Duodenal mucosa (tissue), 2 donors: ENCODE data around the gene PLA2G4E.

Experiments used
- H3K27ac ChIP-seq: one replicate; pipeline ENCODE4 v1.7.0; 2013; ENCODE audit warnings: low read depth, low read length
- H3K27me3 ChIP-seq, 2 donors: one replicate each; pipeline ENCODE4 v1.7.0; 2013; ENCODE audit warnings: low read length in 2 of 2, control low read depth in 1 of 2; ENCODE audit not compliant: insufficient read depth in 2 of 2, control insufficient read depth in 1 of 2
- H3K36me3 ChIP-seq, 2 donors: one replicate each; pipeline ENCODE4 v1.7.0; 2013; ENCODE audit warnings: low read length in 2 of 2, control low read depth in 1 of 2; ENCODE audit not compliant: insufficient read depth in 2 of 2, control insufficient read depth in 1 of 2
- H3K4me1 ChIP-seq, 2 donors: one replicate each; pipeline ENCODE4 v1.7.0; 2013; ENCODE audit warnings: low read length in 2 of 2, control low read depth in 1 of 2; ENCODE audit not compliant: insufficient read depth in 2 of 2, control insufficient read depth in 1 of 2
- H3K4me3 ChIP-seq, 2 donors: one replicate each; pipeline ENCODE4 v1.7.0; 2013; ENCODE audit warnings: low read length in 2 of 2, low read depth in 1 of 2
- H3K9ac ChIP-seq, 2 donors: one replicate each; pipeline ENCODE4 v1.7.0; 2013; ENCODE audit warnings: low read length in 2 of 2, low read depth in 1 of 2
- H3K9me3 ChIP-seq, 2 donors: one replicate each; pipeline ENCODE4 v1.7.0; 2013; ENCODE audit warnings: low read length in 2 of 2, control low read depth in 1 of 2; ENCODE audit not compliant: control insufficient read depth in 1 of 2

PLA2G4E gene

DNA sequence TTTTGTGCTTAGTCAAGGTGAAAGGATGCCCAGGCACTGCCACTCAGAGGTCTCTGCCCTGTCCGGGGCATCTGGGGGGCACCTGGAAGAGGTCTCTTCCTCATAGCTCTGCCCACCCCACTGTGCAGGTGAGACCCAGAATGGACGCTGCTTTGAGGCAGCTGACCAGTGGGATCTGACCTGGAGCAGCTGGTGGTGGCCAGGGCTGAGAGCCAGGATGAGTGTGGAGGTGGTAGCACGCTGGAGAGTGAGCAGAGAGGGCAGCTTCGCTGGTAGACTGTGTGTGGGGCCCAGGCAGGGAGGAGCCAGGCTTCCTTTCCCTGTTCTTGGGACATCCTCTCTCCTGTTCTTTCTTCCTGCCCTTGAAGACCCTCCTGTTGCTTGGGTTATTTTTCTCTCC is 32.2 kb upstream of the PLA2G4E start:
- H3K9me3 ChIP-seq = no peaks in the 10 kb centered on the region
- H3K36me3 ChIP-seq = no peaks in the 10 kb centered on the region
- peaks cover 5 to 8% of the 10 kb centered on the region in 2 donors for H3K4me1 ChIP-seq
- no peak overlapping the region for H3K9ac ChIP-seq
- no peak overlapping the region for H3K27ac ChIP-seq
- H3K27me3 ChIP-seq = peaks cover 0 to 3% of the 10 kb centered on the region in 2 donors
- H3K4me3 ChIP-seq = no peak overlapping the region

DNA sequence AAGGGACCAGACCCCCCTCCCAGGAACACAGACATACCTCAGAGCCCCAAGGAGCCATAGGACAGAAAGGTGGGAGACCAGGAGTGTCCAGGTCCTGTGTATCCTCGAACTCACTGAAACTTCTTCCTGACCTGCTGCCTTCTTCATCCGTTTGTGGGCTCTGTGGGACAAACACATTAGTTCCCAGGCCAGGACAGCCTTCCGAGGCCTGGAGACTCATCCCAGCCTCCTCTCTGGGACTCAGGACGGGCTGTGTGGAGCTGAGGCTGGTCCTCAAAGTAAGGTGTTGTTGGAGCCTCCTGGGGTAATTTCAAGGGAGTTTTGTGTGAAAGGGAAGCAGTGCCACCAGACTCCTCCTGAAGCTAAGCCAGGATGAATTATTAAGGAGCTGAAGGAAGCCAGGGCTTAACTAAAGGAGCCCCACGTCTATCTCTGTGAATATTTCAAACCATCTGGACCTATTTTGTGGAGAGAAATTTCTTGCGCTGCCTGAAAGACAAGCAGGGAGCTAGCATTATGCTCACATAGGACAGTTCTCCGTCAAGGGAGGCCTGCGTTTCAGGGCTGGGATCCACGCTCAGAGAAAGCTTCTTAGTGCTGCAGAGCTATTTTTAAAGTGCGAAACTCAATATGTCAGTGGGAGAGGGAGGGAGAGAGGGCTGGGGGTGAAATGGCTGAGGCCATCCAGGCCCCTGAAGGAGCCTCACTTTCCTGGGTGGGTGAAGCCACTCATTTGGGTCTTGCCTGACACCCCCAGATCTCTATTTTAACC is 29.8 kb upstream of the PLA2G4E start:
- Histone ChIP-seq H3K4me3 (no peak overlapping the region), H3K9ac (no peak overlapping the region), H3K9me3 (no peaks in the 10 kb centered on the region), H3K36me3 (no peaks in the 10 kb centered on the region), H3K27me3 (no peaks in the 10 kb centered on the region), H3K4me1 (no peaks in the 10 kb centered on the region), H3K27ac (no peak overlapping the region)

DNA sequence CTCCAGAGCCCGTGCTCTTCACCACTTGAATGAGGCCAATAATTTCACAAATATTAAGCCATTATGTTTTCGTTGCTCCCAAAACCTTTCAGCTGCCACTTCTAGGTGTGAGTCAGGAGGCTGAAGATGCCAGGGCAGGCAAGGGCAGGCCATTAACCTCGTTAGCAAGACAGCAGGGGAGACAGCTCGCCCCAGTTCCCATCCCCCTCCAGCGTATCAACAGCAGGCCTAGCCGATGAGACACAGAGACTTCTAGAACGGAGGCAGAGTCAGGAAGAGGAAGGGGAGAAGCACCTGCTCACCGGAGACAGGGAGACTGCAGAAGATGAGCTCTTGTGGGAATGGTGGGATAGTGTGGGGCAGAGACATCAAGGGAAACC is 28.0 kb upstream of the PLA2G4E start:
- Histone ChIP-seq H3K27me3 (no peaks in the 10 kb centered on the region), H3K36me3 (no peaks in the 10 kb centered on the region), H3K27ac (no peak overlapping the region), H3K9me3 (no peaks in the 10 kb centered on the region), H3K4me1 (no peaks in the 10 kb centered on the region), H3K4me3 (no peak overlapping the region), H3K9ac (no peak overlapping the region)

DNA sequence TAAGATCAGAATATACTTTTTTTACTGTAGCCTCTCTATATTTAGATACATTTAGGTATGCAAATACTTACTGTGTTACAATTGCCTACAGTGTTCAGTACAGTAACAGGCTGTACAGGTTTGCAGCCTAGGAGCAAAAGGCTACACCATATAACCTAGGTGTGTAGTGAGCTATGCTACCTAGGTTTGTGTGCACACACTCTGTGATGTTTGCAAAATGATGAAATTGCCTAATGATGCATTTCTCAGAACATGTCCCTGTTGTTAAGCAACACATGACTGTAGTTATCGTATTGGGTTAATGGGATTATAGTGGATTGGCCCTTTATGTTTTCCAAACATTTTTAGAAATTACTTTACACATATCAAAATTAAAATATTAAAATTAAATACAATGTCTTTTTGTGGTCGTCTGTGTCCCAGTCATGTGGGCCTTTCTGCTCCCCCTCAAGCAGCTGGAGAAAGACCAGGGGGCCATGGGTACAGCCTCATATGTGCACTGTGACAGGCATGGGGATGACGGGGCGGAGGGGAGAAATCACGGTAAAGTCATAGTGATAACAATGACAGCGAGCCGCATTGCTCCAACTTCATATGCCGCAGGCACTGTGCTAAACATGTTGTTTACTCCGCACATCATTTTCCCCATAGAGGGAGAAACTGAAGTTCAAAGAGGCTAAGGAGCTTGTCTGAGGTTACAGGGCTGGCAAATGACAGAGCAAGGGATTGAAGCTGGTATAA is 27.4 kb upstream of the PLA2G4E start:
- no peak overlapping the region for H3K9ac ChIP-seq
- H3K36me3 ChIP-seq = no peaks in the 10 kb centered on the region
- H3K27me3 ChIP-seq = no peaks in the 10 kb centered on the region
- no peaks in the 10 kb centered on the region for H3K4me1 ChIP-seq
- no peak overlapping the region for H3K27ac ChIP-seq
- H3K9me3 ChIP-seq = no peaks in the 10 kb centered on the region
- H3K4me3 ChIP-seq = no peak overlapping the region

DNA sequence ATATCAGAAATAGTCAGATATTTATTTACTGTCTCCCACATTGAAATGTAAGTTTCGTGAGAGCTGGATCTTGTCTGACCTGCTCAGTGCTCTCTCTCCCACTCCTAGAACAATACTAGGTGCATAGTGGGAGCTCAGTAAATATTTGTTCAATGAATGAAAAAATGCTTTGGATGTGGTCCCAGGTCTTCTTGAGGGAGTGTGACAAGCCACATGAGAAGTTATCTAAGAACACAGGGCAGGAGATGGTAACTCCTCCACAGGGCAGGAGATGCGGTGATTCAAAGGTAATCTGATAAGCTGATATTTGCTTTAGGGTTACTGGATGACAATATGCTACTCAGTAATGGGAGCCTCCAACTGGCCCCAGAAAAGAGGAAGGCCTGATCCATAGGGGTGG is 25.8 kb upstream of the PLA2G4E start:
- no peaks in the 10 kb centered on the region for H3K4me1 ChIP-seq
- no peak overlapping the region for H3K4me3 ChIP-seq
- H3K27me3 ChIP-seq = no peaks in the 10 kb centered on the region
- H3K36me3 ChIP-seq = no peaks in the 10 kb centered on the region
- H3K9ac ChIP-seq = no peak overlapping the region
- H3K9me3 ChIP-seq = no peaks in the 10 kb centered on the region
- H3K27ac ChIP-seq = no peak overlapping the region

DNA sequence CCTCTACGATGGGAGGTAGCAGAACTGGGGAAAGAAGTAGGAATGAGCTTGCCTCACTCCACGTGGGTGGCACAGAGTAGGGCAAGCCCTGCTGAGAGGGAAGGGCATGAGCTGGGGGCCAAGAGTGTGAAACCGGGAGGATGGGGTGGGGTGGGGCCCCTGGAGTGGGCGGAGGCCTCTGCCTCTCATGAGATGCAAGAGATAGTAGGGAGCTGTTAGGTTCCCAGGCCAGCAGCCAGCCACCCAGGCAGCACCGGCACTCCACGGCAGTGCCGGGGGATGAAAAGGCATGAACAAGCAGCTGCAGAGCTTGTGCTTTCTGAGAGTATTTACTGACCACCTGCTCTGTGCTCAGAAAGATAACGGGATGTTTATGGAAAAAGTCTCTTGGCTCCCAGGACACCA is 24.4 kb upstream of the PLA2G4E start:
- Histone ChIP-seq H3K36me3 (no peaks in the 10 kb centered on the region), H3K4me1 (no peaks in the 10 kb centered on the region), H3K4me3 (no peak overlapping the region), H3K9me3 (no peaks in the 10 kb centered on the region), H3K27ac (no peak overlapping the region), H3K27me3 (no peaks in the 10 kb centered on the region), H3K9ac (no peak overlapping the region)

DNA sequence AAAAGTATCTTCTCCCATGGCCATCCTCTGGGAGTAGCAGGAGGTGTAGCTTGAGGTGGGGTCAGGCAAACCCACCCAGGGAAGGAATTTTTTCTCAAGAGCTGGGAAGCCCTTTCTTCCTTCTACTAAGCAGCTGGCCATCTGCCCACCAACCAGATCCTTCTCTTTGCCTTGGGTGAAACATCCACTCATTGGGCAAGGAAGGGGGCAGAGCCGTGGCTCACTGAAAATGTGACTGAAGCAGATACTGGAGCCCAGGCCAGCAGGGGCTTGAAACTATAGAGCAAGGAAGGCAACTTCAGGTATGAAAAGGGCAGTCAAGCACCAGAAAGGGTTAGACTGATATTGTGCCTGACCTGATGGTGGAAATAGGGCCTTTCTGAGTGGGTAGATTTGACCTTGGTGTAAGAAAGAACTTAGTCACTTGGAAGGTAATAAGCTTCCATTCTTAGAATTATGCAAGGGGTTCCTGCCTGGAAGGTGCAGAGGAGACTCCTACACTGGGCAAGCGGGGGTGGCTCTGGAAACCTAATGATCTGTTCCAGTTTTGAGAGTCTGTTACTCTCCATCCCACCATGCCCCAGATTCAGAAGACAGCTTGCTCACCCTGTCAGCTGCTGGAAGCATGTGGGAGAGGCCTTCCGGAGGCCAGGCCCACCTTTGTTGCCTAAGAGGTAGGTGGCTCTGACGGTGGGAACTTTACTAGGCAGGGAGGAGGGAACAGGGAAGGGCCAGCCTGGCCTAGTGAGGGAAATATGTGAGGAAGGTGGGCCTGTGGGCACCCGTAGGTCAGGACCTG is 22.0 kb upstream of the PLA2G4E start:
- Histone ChIP-seq H3K4me1 (no peaks in the 10 kb centered on the region), H3K9ac (no peak overlapping the region), H3K27ac (no peak overlapping the region), H3K27me3 (no peaks in the 10 kb centered on the region), H3K4me3 (no peak overlapping the region), H3K36me3 (no peaks in the 10 kb centered on the region), H3K9me3 (no peaks in the 10 kb centered on the region)

DNA sequence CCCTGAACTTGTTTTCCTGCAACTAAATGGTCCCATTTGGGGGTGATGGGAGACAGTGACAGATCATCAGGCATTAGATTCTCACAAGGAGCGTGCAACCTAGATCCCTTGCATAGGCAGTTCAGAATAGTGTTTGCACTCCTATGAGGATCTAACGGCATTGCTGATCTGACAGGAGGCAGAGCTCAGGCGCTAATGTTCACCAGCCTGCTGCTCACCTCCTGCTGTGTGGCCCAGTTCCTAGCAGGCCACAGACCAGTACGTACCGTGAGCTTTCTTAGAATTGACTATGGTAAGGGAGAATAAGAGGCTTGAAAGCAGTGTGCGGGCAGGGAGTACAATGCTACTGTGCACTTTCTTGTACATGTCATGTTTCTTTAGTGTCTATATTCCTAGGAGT is 17.6 kb upstream of the PLA2G4E start:
- H3K9ac ChIP-seq = no peak overlapping the region
- H3K4me3 ChIP-seq = no peak overlapping the region
- H3K27me3 ChIP-seq = no peaks in the 10 kb centered on the region
- no peaks in the 10 kb centered on the region for H3K4me1 ChIP-seq
- H3K36me3 ChIP-seq = no peaks in the 10 kb centered on the region
- H3K27ac ChIP-seq = no peak overlapping the region
- H3K9me3 ChIP-seq = no peaks in the 10 kb centered on the region

DNA sequence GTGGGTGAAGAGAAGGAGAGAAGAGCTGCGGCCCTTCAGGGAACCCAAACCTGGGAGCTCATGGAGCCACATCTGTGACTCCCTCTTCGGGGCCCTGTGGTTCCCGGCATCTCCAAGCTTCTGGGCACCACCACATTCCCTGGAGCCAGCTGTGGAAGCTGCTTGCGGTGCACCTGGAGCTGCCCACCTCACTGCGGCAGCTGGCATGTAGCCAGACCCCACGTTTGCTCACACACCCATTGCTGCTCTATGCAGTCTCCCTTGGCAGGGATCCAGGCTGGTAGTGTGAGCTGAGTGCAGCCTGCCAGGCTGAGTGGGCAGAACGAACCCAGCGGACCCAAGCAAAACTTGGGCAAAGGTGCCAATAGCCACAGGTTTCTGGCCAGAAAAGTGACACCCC is 16.8 kb upstream of the PLA2G4E start:
- no peak overlapping the region for H3K27ac ChIP-seq
- no peaks in the 10 kb centered on the region for H3K9me3 ChIP-seq
- H3K9ac ChIP-seq = no peak overlapping the region

DNA sequence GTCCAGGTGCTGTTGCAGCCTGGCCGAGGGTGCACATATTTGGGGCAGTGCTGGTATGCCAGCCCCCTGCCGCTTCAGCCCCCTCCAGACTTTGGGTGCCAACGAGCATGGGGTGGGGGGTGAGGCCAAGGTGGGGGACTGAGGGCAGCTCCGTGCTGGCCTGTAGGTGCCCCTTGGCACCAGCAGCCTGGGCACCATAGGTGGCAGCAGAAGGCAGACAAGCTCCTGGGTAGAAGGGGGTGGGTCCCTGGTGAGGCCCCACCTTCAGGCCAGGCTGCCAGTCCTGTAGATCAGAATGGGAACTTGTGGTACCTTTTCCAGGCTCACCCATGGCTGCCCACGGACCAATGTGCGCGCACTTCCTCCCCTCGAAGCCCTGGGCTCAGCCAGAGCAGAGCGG is 16.1 kb upstream of the PLA2G4E start:
- H3K9ac ChIP-seq = no peak overlapping the region
- no peaks in the 10 kb centered on the region for H3K27me3 ChIP-seq
- H3K27ac ChIP-seq = no peak overlapping the region
- H3K4me3 ChIP-seq = no peak overlapping the region
- H3K4me1 ChIP-seq = peaks cover 0 to 3% of the 10 kb centered on the region in 2 donors
- H3K36me3 ChIP-seq = no peaks in the 10 kb centered on the region
- peaks cover 0 to 3% of the 10 kb centered on the region in 2 donors for H3K9me3 ChIP-seq

More for the DNA sequence above, 16.8 kb upstream of the PLA2G4E start:
- Histone ChIP-seq H3K27me3 (no peaks in the 10 kb centered on the region), H3K4me3 (no peak overlapping the region), H3K36me3 (no peaks in the 10 kb centered on the region), H3K4me1 (peaks cover 0 to 3% of the 10 kb centered on the region in 2 donors)
